B cell (primary cell): ENCODE data around the gene NSG1. TPM values are rescaled to one million over a fixed set of nuclear protein-coding genes. Genes with fewer than 3 reads are reported as not detected.

Experiments used
- ATAC-seq: fragments of 200-7000 bp; cut with Tn5 transposase; one replicate; pipeline ENCODE4 v1.10.0; 2021; ENCODE audit warnings: low read depth, mild to moderate bottlenecking, moderate number of reproducible peaks, moderate library complexity
- CTCF ChIA-PET: fragments of 350-600 bp; sonication (Branson Sonifier 250); formaldehyde crosslinking; loops from one replicate; lab custom pipeline; 2021; ENCODE audit warnings: antibody characterized with exemption, inconsistent platforms; lab: Charles Lee
- POLR2A ChIA-PET: fragments of 350-600 bp; sonication (Branson Sonifier 250); formaldehyde crosslinking; loops from one replicate; lab custom pipeline; 2021; ENCODE audit warnings: antibody characterized with exemption; lab: Charles Lee
- DNase-seq: peaks from one replicate; pipeline ENCODE4 v3.0.0; 2013
- H2AFZ ChIP-seq: 2 replicates; pipeline ENCODE4 v1.6.1; 2012; ENCODE audit warnings: mild to moderate bottlenecking, low read depth, low read length; ENCODE audit not compliant: insufficient read depth, poor library complexity, severe bottlenecking
- H3K27ac ChIP-seq, 2 donors: 1 replicate in 1 of 2; 2 replicates in 1 of 2; pipeline ENCODE4 v1.5.1; 2012 to 2013; ENCODE audit warnings: low read length in 2 of 2, mild to moderate bottlenecking in 2 of 2, moderate library complexity in 1 of 2
- H3K27me3 ChIP-seq, 4 experiments: fragments of 200-600 bp in 1 of 4; sonication (generic) in 1 of 4; replicated peaks in 1 of 4; 1 replicate in 2 of 4; 2 replicates in 2 of 4; pipeline versions ENCODE4 v1.6.1 to v1.7.0; 2013 to 2016; ENCODE audit warnings: low read length in 3 of 4, mild to moderate bottlenecking in 2 of 4, mixed read lengths in 1 of 4, moderate library complexity in 1 of 4; ENCODE audit not compliant: insufficient read depth in 4 of 4, control insufficient read depth in 3 of 4; ENCODE audit errors: control extremely low read depth in 1 of 4
- H3K36me3 ChIP-seq, 2 experiments: replicated peaks in 1 of 2; 1 replicate in 1 of 2; 2 replicates in 1 of 2; pipeline versions ENCODE4 v1.6.1 to v1.7.1; 2013; ENCODE audit warnings: low read length in 1 of 2; ENCODE audit not compliant: insufficient read depth in 2 of 2, control insufficient read depth in 1 of 2; ENCODE audit errors: control extremely low read depth in 1 of 2, extremely low read depth in 1 of 2
- H3K4me1 ChIP-seq, 2 donors: fragments of 200-600 bp in 1 of 2; sonication (generic) in 1 of 2; 1 replicate in 1 of 2; 2 replicates in 1 of 2; pipeline versions ENCODE4 v1.5.1 to v1.6.1; 2013 to 2017; ENCODE audit warnings: low read length in 2 of 2; ENCODE audit not compliant: control insufficient read depth in 2 of 2, insufficient read depth in 2 of 2
- H3K4me2 ChIP-seq: replicated peaks from 2 replicates; pipeline ENCODE3; 2012; ENCODE audit warnings: mild to moderate bottlenecking, low read depth, low read length; ENCODE audit not compliant: poor library complexity, severe bottlenecking
- H3K4me3 ChIP-seq, 5 experiments: fragments of 200-600 bp in 1 of 5; sonication (generic) in 1 of 5; 1 replicate in 3 of 5; 2 replicates in 2 of 5; pipeline versions ENCODE4 v1.5.1 to v1.7.0; 2011 to 2016; ENCODE audit warnings: low read length in 4 of 5, mild to moderate bottlenecking in 4 of 5, low read depth in 2 of 5, control low read depth in 1 of 5, moderate library complexity in 1 of 5; ENCODE audit not compliant: insufficient read depth in 1 of 5; ENCODE audit errors: control extremely low read depth in 1 of 5, extremely low read depth in 1 of 5
- H3K79me2 ChIP-seq: fragments of 200-600 bp; sonication (generic); one replicate; pipeline ENCODE4 v1.6.0; 2016; ENCODE audit warnings: low read length; ENCODE audit not compliant: control insufficient read depth, insufficient read depth
- H3K9ac ChIP-seq: fragments of 200-600 bp; sonication (generic); 2 replicates; pipeline ENCODE4 v1.6.1; 2017; ENCODE audit warnings: mild to moderate bottlenecking, low read length, moderate library complexity
- H3K9me3 ChIP-seq, 3 donors: one replicate each; pipeline versions ENCODE4 v1.6.1 to v1.7.1; 2013; ENCODE audit warnings: low read length in 2 of 3; ENCODE audit not compliant: control insufficient read depth in 2 of 3, insufficient read depth in 1 of 3; ENCODE audit errors: control extremely low read depth in 1 of 3
- H4K20me1 ChIP-seq: 2 replicates; pipeline ENCODE4 v1.6.0; 2012; ENCODE audit warnings: mild to moderate bottlenecking, low read length; ENCODE audit not compliant: insufficient read depth, control insufficient read depth, poor library complexity, severe bottlenecking
- H3K27ac Mint-ChIP-seq: one replicate; pipeline ENCODE4 v1.8.0; 2021; ENCODE audit warnings: mixed read lengths
- H3K27me3 Mint-ChIP-seq: one replicate; pipeline ENCODE4 v1.8.0; 2021; ENCODE audit warnings: mixed read lengths
- H3K4me1 Mint-ChIP-seq: one replicate; pipeline ENCODE4 v1.8.0; 2021; ENCODE audit warnings: mixed read lengths
- H3K4me3 Mint-ChIP-seq: one replicate; pipeline ENCODE4 v1.8.0; 2021; ENCODE audit warnings: mixed read lengths
- H3K9me3 Mint-ChIP-seq: one replicate; pipeline ENCODE4 v1.8.0; 2022; ENCODE audit warnings: mixed read lengths; ENCODE audit not compliant: insufficient read depth
- EZH2 ChIP-seq: IDR thresholded peaks from 2 replicates; pipeline ENCODE4 v1.6.1; 2012; ENCODE audit warnings: borderline replicate concordance, low read depth, mild to moderate bottlenecking, moderate library complexity, low read length; ENCODE audit not compliant: insufficient read depth, poor library complexity, severe bottlenecking
- WGBS: methylation state at CpG from one replicate; pipeline ENCODE4 v1.1.5; 2013; ENCODE audit warnings: missing lambda C conversion rate; ENCODE audit not compliant: insufficient coverage; 5-methylcytosine and 5-hydroxymethylcytosine counted together
- intact Hi-C: fragments of 100-400 bp; cut with micrococcal nuclease; formaldehyde crosslinking; loops from one replicate; pipeline ENCODE4 v1.10.0; 2022
- polyA plus RNA-seq: library from polyadenylated mRNA; depleted of rRNA; stranded (reverse); fragments of >200 nt; gene quantifications from 2 replicates; pipeline ENCODE4 v1.2.3, GENCODE V29; 2012
- total RNA-seq, 2 donors: library from RNA; stranded (reverse); fragments of 120-200 nt in 1 of 2; gene quantifications; 1 replicate in 1 of 2; 2 replicates in 1 of 2; pipeline versions ENCODE4 v1.2.3 to v1.2.4, GENCODE V29; 2013 to 2022
- TF ChIP-seq, protein P1 (sequence below): fragments of 200-600 bp; IDR thresholded peaks from one replicate; pipeline ENCODE4 v1.8.0; 2022; ENCODE audit warnings: antibody characterized with exemption, mild to moderate bottlenecking

The NSG1 gene
- total and polyA plus RNA-seq, 2 donors (not counting 1 experiment from before 2014, with no cell fraction given) = not detected

- Histone ChIP-seq H3K27me3 (peaks cover 0 to 6% (median 0%) of the 10 kb centered on the region in 4 experiments), H2AFZ (no peak overlapping the region), H3K9me3 (no peaks in the 10 kb centered on the region), H3K27ac (no peak overlapping the region), H3K4me2 (no peak overlapping the region), H3K4me3 (no peak overlapping the region), H3K36me3 (no peaks in the 10 kb centered on the region), H3K9ac (no peak overlapping the region), H3K4me1 (no peaks in the 10 kb centered on the region), H4K20me1 (no peaks in the 10 kb centered on the region), H3K79me2 (no peaks in the 10 kb centered on the region)
- Mint-ChIP-seq H3K27ac (no peak overlapping the region), H3K27me3 (peaks cover 14% of the 10 kb centered on the region), H3K4me3 (no peak overlapping the region), H3K4me1 (no peaks in the 10 kb centered on the region), H3K9me3 (no peaks in the 10 kb centered on the region)
- no peak for TF ChIP-seq EZH2
- TF ChIP-seq, protein P1, sequence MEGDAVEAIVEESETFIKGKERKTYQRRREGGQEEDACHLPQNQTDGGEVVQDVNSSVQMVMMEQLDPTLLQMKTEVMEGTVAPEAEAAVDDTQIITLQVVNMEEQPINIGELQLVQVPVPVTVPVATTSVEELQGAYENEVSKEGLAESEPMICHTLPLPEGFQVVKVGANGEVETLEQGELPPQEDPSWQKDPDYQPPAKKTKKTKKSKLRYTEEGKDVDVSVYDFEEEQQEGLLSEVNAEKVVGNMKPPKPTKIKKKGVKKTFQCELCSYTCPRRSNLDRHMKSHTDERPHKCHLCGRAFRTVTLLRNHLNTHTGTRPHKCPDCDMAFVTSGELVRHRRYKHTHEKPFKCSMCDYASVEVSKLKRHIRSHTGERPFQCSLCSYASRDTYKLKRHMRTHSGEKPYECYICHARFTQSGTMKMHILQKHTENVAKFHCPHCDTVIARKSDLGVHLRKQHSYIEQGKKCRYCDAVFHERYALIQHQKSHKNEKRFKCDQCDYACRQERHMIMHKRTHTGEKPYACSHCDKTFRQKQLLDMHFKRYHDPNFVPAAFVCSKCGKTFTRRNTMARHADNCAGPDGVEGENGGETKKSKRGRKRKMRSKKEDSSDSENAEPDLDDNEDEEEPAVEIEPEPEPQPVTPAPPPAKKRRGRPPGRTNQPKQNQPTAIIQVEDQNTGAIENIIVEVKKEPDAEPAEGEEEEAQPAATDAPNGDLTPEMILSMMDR = no peak
- intact Hi-C loops = no loop called here
- 73% methylated on average over 28 of the region's 28 CpGs for WGBS
- ATAC-seq (no peak), DNase-seq (no peak)
- POLR2A ChIA-PET = no interaction called here
- CTCF ChIA-PET = no interaction called here
These were observed 19.8 kb downstream of the NSG1 start for GRCh38 chr4:4406455-4407298.
